Measurements from ENCODE around the gene CD48. TPM values are rescaled to one million over a fixed set of nuclear protein-coding genes. Genes with fewer than 3 reads are reported as not detected.
"Not testable (repeated sequence)": the region's sequence is repeated elsewhere in the genome, so short reads cannot be mapped to it uniquely, and the experiment has no call there.

The CD48 gene
- total and polyA plus RNA-seq, 4 donors = 2.5 to 10.0 (median 5.1) TPM

- TF ChIP-seq CTCF (IDR thresholded peaks at IDR 0.05; ENCODE audit: low read depth, low read length, missing input control) (peak; percentile 30), RAD21 (IDR thresholded peaks at IDR 0.05) (peak; percentile 27 to 45)
- not testable (repeated sequence) for H3K36me3 ChIP-seq (ENCODE audit: control insufficient read depth in 4 of 4, insufficient read depth in 3 of 4, low read depth in 1 of 4, low read length in 3 of 4); DNase-seq (ENCODE audit: low spot score); H3K27ac ChIP-seq (ENCODE audit: low read depth in 1 of 2, low read length in 2 of 2); H3K4me1 ChIP-seq (ENCODE audit: control insufficient read depth in 4 of 4, insufficient read depth in 4 of 4, low read length in 3 of 4); H3K4me3 ChIP-seq (ENCODE audit: low read depth in 1 of 3, low read length in 3 of 3); H3K9ac ChIP-seq (ENCODE audit: low read depth in 1 of 2, low read length in 2 of 2); H3K27me3 ChIP-seq (ENCODE audit: control insufficient read depth in 4 of 4, insufficient read depth in 4 of 4, low read length in 3 of 4); H3K9me3 ChIP-seq (ENCODE audit: control insufficient read depth in 4 of 4, low read length in 3 of 4)
- WGBS = 82% methylated on average over 10 of the region's 10 CpGs
These were observed 19.2 kb downstream of the CD48 start for GRCh38 chr1:160692390-160692789.

DNA sequence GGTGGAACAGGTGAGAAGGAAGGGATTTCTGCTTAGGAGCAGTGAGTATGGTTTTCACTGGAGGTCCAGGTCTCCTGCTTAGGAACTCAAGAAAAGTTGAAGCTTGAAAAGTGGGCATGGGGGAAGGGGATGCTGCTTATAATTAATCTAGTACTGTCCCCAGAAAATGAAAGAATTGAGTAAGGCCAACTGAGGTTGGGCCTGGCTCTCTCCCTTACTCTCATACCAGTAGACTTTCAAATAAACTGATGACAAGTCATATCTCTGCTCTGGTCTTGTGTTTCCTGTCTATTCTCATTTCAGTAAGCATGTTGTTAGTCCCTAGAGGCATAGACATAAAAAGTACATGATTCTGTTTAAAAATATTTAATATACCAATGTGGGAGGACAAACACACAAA, 26.4 kb downstream of the CD48 start:
- TF ChIP-seq SP1 (IDR thresholded peaks at IDR 0.05) (no peak), HNF4A (conservative IDR thresholded peaks at IDR 0.05) (no peak), RAD21 (IDR thresholded peaks at IDR 0.05) (no peak), FOXA1 (IDR thresholded peaks at IDR 0.05) (no peak), EGR1 (IDR thresholded peaks at IDR 0.05; ENCODE audit: low read depth in 2 of 2) (no peak), CTCF (IDR thresholded peaks at IDR 0.05; ENCODE audit: low read depth, low read length, missing input control) (no peak), GABPA (IDR thresholded peaks at IDR 0.05 in 1 of 2, conservative IDR thresholded peaks at IDR 0.05 in 1 of 2) (no peak), YY1 (IDR thresholded peaks at IDR 0.05) (no peak), NR2F2 (IDR thresholded peaks at IDR 0.05) (no peak), REST (IDR thresholded peaks at IDR 0.05) (no peak), RXRA (IDR thresholded peaks at IDR 0.05) (no peak), HNF4G (IDR thresholded peaks at IDR 0.05) (no peak), TAF1 (conservative IDR thresholded peaks at IDR 0.05) (no peak)
- TF ChIP-seq, protein P1, sequence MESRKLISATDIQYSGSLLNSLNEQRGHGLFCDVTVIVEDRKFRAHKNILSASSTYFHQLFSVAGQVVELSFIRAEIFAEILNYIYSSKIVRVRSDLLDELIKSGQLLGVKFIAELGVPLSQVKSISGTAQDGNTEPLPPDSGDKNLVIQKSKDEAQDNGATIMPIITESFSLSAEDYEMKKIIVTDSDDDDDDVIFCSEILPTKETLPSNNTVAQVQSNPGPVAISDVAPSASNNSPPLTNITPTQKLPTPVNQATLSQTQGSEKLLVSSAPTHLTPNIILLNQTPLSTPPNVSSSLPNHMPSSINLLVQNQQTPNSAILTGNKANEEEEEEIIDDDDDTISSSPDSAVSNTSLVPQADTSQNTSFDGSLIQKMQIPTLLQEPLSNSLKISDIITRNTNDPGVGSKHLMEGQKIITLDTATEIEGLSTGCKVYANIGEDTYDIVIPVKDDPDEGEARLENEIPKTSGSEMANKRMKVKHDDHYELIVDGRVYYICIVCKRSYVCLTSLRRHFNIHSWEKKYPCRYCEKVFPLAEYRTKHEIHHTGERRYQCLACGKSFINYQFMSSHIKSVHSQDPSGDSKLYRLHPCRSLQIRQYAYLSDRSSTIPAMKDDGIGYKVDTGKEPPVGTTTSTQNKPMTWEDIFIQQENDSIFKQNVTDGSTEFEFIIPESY (IDR thresholded peaks at IDR 0.05) = no peak
- TF ChIP-seq, protein P2, sequence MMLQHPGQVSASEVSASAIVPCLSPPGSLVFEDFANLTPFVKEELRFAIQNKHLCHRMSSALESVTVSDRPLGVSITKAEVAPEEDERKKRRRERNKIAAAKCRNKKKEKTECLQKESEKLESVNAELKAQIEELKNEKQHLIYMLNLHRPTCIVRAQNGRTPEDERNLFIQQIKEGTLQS (IDR thresholded peaks at IDR 0.05) = no peak
- TF ChIP-seq, protein P3, sequence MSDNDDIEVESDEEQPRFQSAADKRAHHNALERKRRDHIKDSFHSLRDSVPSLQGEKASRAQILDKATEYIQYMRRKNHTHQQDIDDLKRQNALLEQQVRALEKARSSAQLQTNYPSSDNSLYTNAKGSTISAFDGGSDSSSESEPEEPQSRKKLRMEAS (IDR thresholded peaks at IDR 0.05) = no peak
- H3K9ac ChIP-seq (ENCODE audit: low read depth in 1 of 2, low read length in 2 of 2) = no peak overlapping the region
- H3K27ac ChIP-seq (ENCODE audit: low read depth in 1 of 2, low read length in 2 of 2) = no peak overlapping the region
- no peaks in the 10 kb centered on the region for H3K9me3 ChIP-seq (ENCODE audit: control insufficient read depth in 4 of 4, low read length in 3 of 4)
- H3K36me3 ChIP-seq (ENCODE audit: control insufficient read depth in 4 of 4, insufficient read depth in 3 of 4, low read depth in 1 of 4, low read length in 3 of 4) = no peaks in the 10 kb centered on the region
- no peak for DNase-seq (ENCODE audit: low spot score)
- H3K27me3 ChIP-seq (ENCODE audit: control insufficient read depth in 4 of 4, insufficient read depth in 4 of 4, low read length in 3 of 4) = no peaks in the 10 kb centered on the region
- H3K4me1 ChIP-seq (ENCODE audit: control insufficient read depth in 4 of 4, insufficient read depth in 4 of 4, low read length in 3 of 4) = no peaks in the 10 kb centered on the region
- no peak overlapping the region for H3K4me3 ChIP-seq (ENCODE audit: low read depth in 1 of 3, low read length in 3 of 3)

Measured in liver (tissue), 9 donors.